Measurements from ENCODE around the gene PBLD.
"Not testable (repeated sequence)": the region's sequence is repeated elsewhere in the genome, so short reads cannot be mapped to it uniquely, and the experiment has no call there.

PBLD gene

GRCh38 chr10:68249297-68249696 is 83.4 kb downstream of the PBLD start:
- in situ Hi-C loops (cut with MboI; ENCODE audit: low sequenced_read_pairs, unreplicated experiment), result no loop called here
- TF ChIP-seq CTCF (IDR thresholded peaks at IDR 0.05; ENCODE audit: borderline replicate concordance, control extremely low read depth, extremely low read depth, insufficient read depth, missing control alignments), result no peak
- no peak for DNase-seq (ENCODE audit: low spot score)

GRCh38 chr10:68247931-68248330 is 84.8 kb downstream of the PBLD start:
- TF ChIP-seq CTCF (IDR thresholded peaks at IDR 0.05; ENCODE audit: borderline replicate concordance, control extremely low read depth, extremely low read depth, insufficient read depth, missing control alignments), result no peak
- DNase-seq (ENCODE audit: low spot score), result no peak
- in situ Hi-C loops (cut with MboI; ENCODE audit: low sequenced_read_pairs, unreplicated experiment), result no loop called here

- DNase-seq (ENCODE audit: low spot score); in situ Hi-C loops (cut with MboI; ENCODE audit: low sequenced_read_pairs, unreplicated experiment): not testable (repeated sequence)
Observed at GRCh38 chr10:68246397-68246796, 86.3 kb downstream of the PBLD start.

GRCh38 chr10:68242051-68242450 is 90.7 kb downstream of the PBLD start:
- in situ Hi-C loops (cut with MboI; ENCODE audit: low sequenced_read_pairs, unreplicated experiment), result no loop called here
- TF ChIP-seq CTCF (IDR thresholded peaks at IDR 0.05; ENCODE audit: borderline replicate concordance, control extremely low read depth, extremely low read depth, insufficient read depth, missing control alignments), result no peak
- DNase-seq (ENCODE audit: low spot score), result no peak

- no peak for TF ChIP-seq CTCF (IDR thresholded peaks at IDR 0.05; ENCODE audit: borderline replicate concordance, control extremely low read depth, extremely low read depth, insufficient read depth, missing control alignments)
- in situ Hi-C loops (cut with MboI; ENCODE audit: low sequenced_read_pairs, unreplicated experiment), result no loop called here
- no peak for DNase-seq (ENCODE audit: low spot score)
Observed at GRCh38 chr10:68239596-68240150, 93.1 kb downstream of the PBLD start.

- DNase-seq (ENCODE audit: low spot score), result no peak
- no peak for TF ChIP-seq CTCF (IDR thresholded peaks at IDR 0.05; ENCODE audit: borderline replicate concordance, control extremely low read depth, extremely low read depth, insufficient read depth, missing control alignments)
- in situ Hi-C loops (cut with MboI; ENCODE audit: low sequenced_read_pairs, unreplicated experiment), result no loop called here
Observed at GRCh38 chr10:68239069-68239468, 93.7 kb downstream of the PBLD start.

GRCh38 chr10:68238371-68238770 is 94.4 kb downstream of the PBLD start:
- DNase-seq (ENCODE audit: low spot score), result no peak
- in situ Hi-C loops (cut with MboI; ENCODE audit: low sequenced_read_pairs, unreplicated experiment), result no loop called here
- TF ChIP-seq CTCF (IDR thresholded peaks at IDR 0.05; ENCODE audit: borderline replicate concordance, control extremely low read depth, extremely low read depth, insufficient read depth, missing control alignments), result no peak
